ENCODE data around the gene TUBD1.
"Not testable (repeated sequence)": the region's sequence is repeated elsewhere in the genome, so short reads cannot be mapped to it uniquely, and the experiment has no call there.

The TUBD1 gene

GRCh38 chr17:59853919-59854729 is 38.6 kb downstream of the TUBD1 start:
- peaks cover 20% of the 10 kb centered on the region for H3K4me1 ChIP-seq (ENCODE audit: control insufficient read depth, insufficient read depth, low read length)
- not testable (repeated sequence) for H3K4me3 ChIP-seq (ENCODE audit: low read depth, low read length); H3K27me3 ChIP-seq (ENCODE audit: control insufficient read depth, insufficient read depth, low read length); H3K36me3 ChIP-seq (ENCODE audit: control insufficient read depth, insufficient read depth, low read length); H3K9ac ChIP-seq (ENCODE audit: low read length); H3K27ac ChIP-seq (ENCODE audit: low read depth, low read length); H3K9me3 ChIP-seq (ENCODE audit: control insufficient read depth, insufficient read depth, low read depth, low read length)

GRCh38 chr17:59853168-59853918 is 39.4 kb downstream of the TUBD1 start:
- no peaks in the 10 kb centered on the region for H3K27me3 ChIP-seq (ENCODE audit: control insufficient read depth, insufficient read depth, low read length)
- H3K27ac ChIP-seq (ENCODE audit: low read depth, low read length), result no peak overlapping the region
- no peaks in the 10 kb centered on the region for H3K9me3 ChIP-seq (ENCODE audit: control insufficient read depth, insufficient read depth, low read depth, low read length)
- H3K4me3 ChIP-seq (ENCODE audit: low read depth, low read length), result no peak overlapping the region
- peaks cover 20% of the 10 kb centered on the region for H3K4me1 ChIP-seq (ENCODE audit: control insufficient read depth, insufficient read depth, low read length)
- H3K36me3 ChIP-seq (ENCODE audit: control insufficient read depth, insufficient read depth, low read length), result no peaks in the 10 kb centered on the region
- H3K9ac ChIP-seq (ENCODE audit: low read length), result no peak overlapping the region

- not testable (repeated sequence) for H3K27me3 ChIP-seq (ENCODE audit: control insufficient read depth, insufficient read depth, low read length); H3K9me3 ChIP-seq (ENCODE audit: control insufficient read depth, insufficient read depth, low read depth, low read length); H3K4me3 ChIP-seq (ENCODE audit: low read depth, low read length); H3K9ac ChIP-seq (ENCODE audit: low read length); H3K27ac ChIP-seq (ENCODE audit: low read depth, low read length); H3K36me3 ChIP-seq (ENCODE audit: control insufficient read depth, insufficient read depth, low read length)
- peaks cover 20% of the 10 kb centered on the region for H3K4me1 ChIP-seq (ENCODE audit: control insufficient read depth, insufficient read depth, low read length)
Observed at GRCh38 chr17:59852847-59853167, 39.9 kb downstream of the TUBD1 start.

GRCh38 chr17:59851439-59852375 is 41.0 kb downstream of the TUBD1 start:
- H3K9ac ChIP-seq (ENCODE audit: low read length), result no peak overlapping the region
- H3K4me1 ChIP-seq (ENCODE audit: control insufficient read depth, insufficient read depth, low read length), result peaks cover 19% of the 10 kb centered on the region
- H3K36me3 ChIP-seq (ENCODE audit: control insufficient read depth, insufficient read depth, low read length), result no peaks in the 10 kb centered on the region
- H3K27ac ChIP-seq (ENCODE audit: low read depth, low read length), result no peak overlapping the region
- no peaks in the 10 kb centered on the region for H3K9me3 ChIP-seq (ENCODE audit: control insufficient read depth, insufficient read depth, low read depth, low read length)
- no peaks in the 10 kb centered on the region for H3K27me3 ChIP-seq (ENCODE audit: control insufficient read depth, insufficient read depth, low read length)
- H3K4me3 ChIP-seq (ENCODE audit: low read depth, low read length), result no peak overlapping the region

- H3K27ac ChIP-seq (ENCODE audit: low read depth, low read length); H3K4me3 ChIP-seq (ENCODE audit: low read depth, low read length); H3K36me3 ChIP-seq (ENCODE audit: control insufficient read depth, insufficient read depth, low read length); H3K9me3 ChIP-seq (ENCODE audit: control insufficient read depth, insufficient read depth, low read depth, low read length); H3K9ac ChIP-seq (ENCODE audit: low read length); H3K27me3 ChIP-seq (ENCODE audit: control insufficient read depth, insufficient read depth, low read length): not testable (repeated sequence)
- H3K4me1 ChIP-seq (ENCODE audit: control insufficient read depth, insufficient read depth, low read length), result peaks cover 33% of the 10 kb centered on the region
Observed at GRCh38 chr17:59850311-59850710, 42.4 kb downstream of the TUBD1 start.

GRCh38 chr17:59848778-59849177 is 44.0 kb downstream of the TUBD1 start:
- Histone ChIP-seq H3K36me3 (ENCODE audit: control insufficient read depth, insufficient read depth, low read length) (no peaks in the 10 kb centered on the region), H3K27ac (ENCODE audit: low read depth, low read length) (no peak overlapping the region), H3K4me1 (ENCODE audit: control insufficient read depth, insufficient read depth, low read length) (peaks cover 37% of the 10 kb centered on the region), H3K9me3 (ENCODE audit: control insufficient read depth, insufficient read depth, low read depth, low read length) (no peaks in the 10 kb centered on the region), H3K4me3 (ENCODE audit: low read depth, low read length) (no peak overlapping the region), H3K9ac (ENCODE audit: low read length) (no peak overlapping the region), H3K27me3 (ENCODE audit: control insufficient read depth, insufficient read depth, low read length) (no peaks in the 10 kb centered on the region)

- Histone ChIP-seq H3K27me3 (ENCODE audit: control insufficient read depth, insufficient read depth, low read length) (no peaks in the 10 kb centered on the region), H3K27ac (ENCODE audit: low read depth, low read length) (no peak overlapping the region), H3K36me3 (ENCODE audit: control insufficient read depth, insufficient read depth, low read length) (no peaks in the 10 kb centered on the region), H3K9me3 (ENCODE audit: control insufficient read depth, insufficient read depth, low read depth, low read length) (no peaks in the 10 kb centered on the region), H3K9ac (ENCODE audit: low read length) (no peak overlapping the region), H3K4me1 (ENCODE audit: control insufficient read depth, insufficient read depth, low read length) (peaks cover 34% of the 10 kb centered on the region), H3K4me3 (ENCODE audit: low read depth, low read length) (no peak overlapping the region)
Observed at GRCh38 chr17:59848385-59848668, 44.4 kb downstream of the TUBD1 start.

- no peaks in the 10 kb centered on the region for H3K9me3 ChIP-seq (ENCODE audit: control insufficient read depth, insufficient read depth, low read depth, low read length)
- no peak overlapping the region for H3K4me3 ChIP-seq (ENCODE audit: low read depth, low read length)
- H3K4me1 ChIP-seq (ENCODE audit: control insufficient read depth, insufficient read depth, low read length), result peaks cover 22% of the 10 kb centered on the region
- peak overlapping the region; percentile 27 for H3K9ac ChIP-seq (ENCODE audit: low read length)
- H3K36me3 ChIP-seq (ENCODE audit: control insufficient read depth, insufficient read depth, low read length), result peaks cover 3% of the 10 kb centered on the region; the same call in 1 of the 2 replicates
- peak overlapping the region; percentile 55; the same call in 1 of the 2 replicates for H3K27ac ChIP-seq (ENCODE audit: low read depth, low read length)
- no peaks in the 10 kb centered on the region for H3K27me3 ChIP-seq (ENCODE audit: control insufficient read depth, insufficient read depth, low read length)
Observed at GRCh38 chr17:59846394-59847165, 46.2 kb downstream of the TUBD1 start.

- H3K27me3 ChIP-seq (ENCODE audit: control insufficient read depth, insufficient read depth, low read length), result no peaks in the 10 kb centered on the region
- H3K4me1 ChIP-seq (ENCODE audit: control insufficient read depth, insufficient read depth, low read length), result peaks cover 26% of the 10 kb centered on the region
- H3K4me3 ChIP-seq (ENCODE audit: low read depth, low read length), result no peak overlapping the region
- H3K9me3 ChIP-seq (ENCODE audit: control insufficient read depth, insufficient read depth, low read depth, low read length), result no peaks in the 10 kb centered on the region
- H3K9ac ChIP-seq (ENCODE audit: low read length), result no peak overlapping the region
- H3K36me3 ChIP-seq (ENCODE audit: control insufficient read depth, insufficient read depth, low read length), result peaks cover 9% of the 10 kb centered on the region
- H3K27ac ChIP-seq (ENCODE audit: low read depth, low read length), result no peak overlapping the region
Observed at GRCh38 chr17:59845595-59846393, 46.9 kb downstream of the TUBD1 start.
